ENCODE data around the gene NUP88. TPM values are rescaled to one million over a fixed set of nuclear protein-coding genes. Genes with fewer than 3 reads are reported as not detected.

Gene NUP88
- 100 to 1,000 TPM in 1 of 2 experiments, 10 to 100 TPM in 1; 83.4 to 109 TPM for total RNA-seq

DNA sequence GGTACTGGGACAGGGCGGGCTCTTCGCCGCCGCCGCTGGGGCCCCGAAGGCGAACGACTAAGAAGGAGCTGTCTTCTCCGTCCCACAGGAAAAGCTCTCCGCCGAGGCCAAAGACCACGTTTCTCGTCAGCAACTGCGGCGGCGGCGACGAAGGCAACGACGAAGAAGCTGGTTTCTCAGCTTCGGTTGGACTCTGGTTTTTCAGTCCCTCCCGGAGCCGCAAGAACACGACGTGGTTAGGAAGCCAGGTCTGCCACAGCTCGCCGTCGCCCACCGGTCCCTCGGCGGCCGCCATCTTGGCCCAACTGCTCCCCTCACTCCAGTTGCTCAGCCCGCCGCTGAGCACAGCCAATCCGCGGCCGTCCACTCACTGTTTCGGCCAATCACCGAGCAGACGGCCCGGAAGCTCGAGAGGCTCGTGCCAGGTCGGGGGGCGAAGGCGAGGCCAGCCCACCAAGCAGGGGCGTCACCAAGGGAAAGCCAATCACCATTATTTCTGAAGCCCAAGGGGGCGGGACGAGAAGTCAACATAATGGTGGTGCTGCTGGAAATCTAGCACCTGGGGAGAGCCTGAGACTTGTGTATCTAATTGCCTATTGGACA lies at the start of gene NUP88:
NUP88 (minus strand) TSS at position 307 of the 603 bp plus-strand sequence; CDS start at position 295, 12 bp downstream.
- Mint-ChIP-seq H3K27me3 (no peaks in the 10 kb centered on the region), H3K36me3 (ENCODE audit: low read depth) (peaks cover 32% of the 10 kb centered on the region), H3K4me3 (peak within 1 kb of the TSS; percentile 98), H3K27ac (peak within 1 kb of the TSS; percentile 99), H3K9me3 (no peaks in the 10 kb centered on the region), H3K4me1 (peaks cover 43% of the 10 kb centered on the region)
- peak; percentile 98 for DNase-seq
- POLR2A ChIA-PET, result interaction anchor here (0.6 to 1.0 kb wide), 3 partner anchors 13 to 29 kb away, joined by 3 read pairs; no protein-coding TSS in a partner anchor
- CTCF ChIA-PET, result interaction anchor here (0.7 to 1.7 kb wide), 3 partner anchors 17 to 65 kb away, joined by 3 to 11 read pairs (median 4); partner anchors contain the start of gene C1QBP

DNA sequence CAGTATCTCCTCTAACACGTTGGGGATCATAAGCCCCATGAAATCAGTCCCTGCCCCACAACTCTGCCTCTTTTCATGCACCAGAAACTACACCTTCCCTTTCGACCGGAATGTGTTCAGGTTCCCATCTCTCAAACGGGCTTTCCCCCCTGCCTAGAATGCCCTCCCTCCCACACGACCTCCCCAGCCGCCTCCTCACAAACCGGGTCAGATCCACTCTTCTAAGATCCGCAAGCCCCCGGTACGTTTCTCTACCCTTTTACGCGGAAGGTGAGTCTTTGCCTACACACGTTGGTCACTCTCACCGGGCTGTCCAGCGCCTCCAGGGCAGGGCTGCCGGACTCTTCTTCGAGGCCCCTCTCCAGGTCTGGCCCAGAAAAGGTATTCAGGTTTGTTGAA lies 48.6 kb upstream of the NUP88 start:
- CTCF ChIA-PET, result interaction anchor here (1.4 to 3.3 kb wide), 5 partner anchors 12 to 55 kb away, joined by 3 to 27 read pairs (median 5); partner anchors contain the start of genes C1QBP, DERL2 and MIS12
- H3K36me3 Mint-ChIP-seq (ENCODE audit: low read depth), result peaks cover 16% of the 10 kb centered on the region

DNA sequence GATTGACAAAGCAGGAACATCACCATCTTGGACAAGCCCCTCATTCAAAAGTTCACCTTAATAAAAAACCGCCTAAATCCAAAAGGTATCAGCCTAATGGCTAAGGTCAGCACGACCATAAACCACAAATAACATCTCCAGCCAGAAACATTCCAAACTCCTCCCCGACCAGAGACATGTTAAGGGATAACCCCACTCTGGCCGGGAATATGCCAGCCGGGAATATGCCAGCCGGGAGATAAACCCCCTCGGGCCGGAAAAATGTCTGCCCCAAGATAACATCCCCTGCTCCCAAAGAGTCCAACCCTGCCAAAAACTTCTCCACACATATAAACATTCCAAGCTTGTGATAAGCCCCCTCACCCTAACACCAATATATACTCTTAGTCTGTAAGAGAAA lies 48.0 kb upstream of the NUP88 start:
- DNase-seq, result no peak
- H3K27ac Mint-ChIP-seq, result no peak overlapping the region
- CTCF ChIA-PET, result interaction anchor here (1.4 to 3.3 kb wide), 4 partner anchors 13 to 55 kb away, joined by 3 to 27 read pairs (median 6); partner anchors contain the start of genes C1QBP, DERL2 and MIS12

More for the DNA sequence above, 48.6 kb upstream of the NUP88 start:
- POLR2A ChIA-PET, result interaction anchor here (1.1 kb wide), 1 partner anchor 18 kb away, joined by 4 read pairs; the partner anchor contains the start of genes DERL2 and MIS12
- peak; percentile 19 for DNase-seq
- H3K27ac Mint-ChIP-seq, result peak overlapping the region; percentile 76
- H3K4me1 Mint-ChIP-seq, result peaks cover 42% of the 10 kb centered on the region
- H3K9me3 Mint-ChIP-seq, result no peaks in the 10 kb centered on the region
- no peaks in the 10 kb centered on the region for H3K27me3 Mint-ChIP-seq
- H3K4me3 Mint-ChIP-seq, result peak overlapping the region; percentile 81

DNA sequence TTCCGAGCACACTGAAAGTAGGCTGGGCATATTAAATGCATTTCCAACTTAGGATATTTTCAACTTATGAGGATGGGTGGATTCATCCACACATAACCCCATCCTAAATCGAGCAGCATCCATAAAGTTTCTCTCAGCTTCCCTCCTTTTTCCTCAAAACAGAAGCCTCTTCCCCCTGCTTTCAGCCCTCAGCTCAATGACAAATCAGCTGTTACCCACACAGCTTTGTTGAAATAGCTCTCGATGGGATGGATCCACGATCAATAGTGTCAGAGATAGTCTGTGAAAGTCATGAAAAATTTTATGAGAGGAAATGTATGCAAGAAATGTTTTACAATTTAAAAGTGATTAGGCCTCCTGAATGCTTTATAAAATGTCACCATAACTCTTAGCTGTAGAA lies 46.8 kb upstream of the NUP88 start:
- no peaks in the 10 kb centered on the region for H3K27me3 Mint-ChIP-seq
- no peaks in the 10 kb centered on the region for H3K9me3 Mint-ChIP-seq
- peaks cover 42% of the 10 kb centered on the region for H3K4me1 Mint-ChIP-seq
- CTCF ChIA-PET, result interaction anchor here (1.6 to 3.3 kb wide), 2 partner anchors 14 to 27 kb away, joined by 3 to 27 read pairs; partner anchors contain the start of gene C1QBP
- DNase-seq, result no peak
- H3K4me3 Mint-ChIP-seq, result no peak overlapping the region
- no peak overlapping the region for H3K27ac Mint-ChIP-seq
- POLR2A ChIA-PET, result interaction anchor here (0.5 kb wide), 1 partner anchor 152 kb away, joined by 6 read pairs; no protein-coding TSS in a partner anchor
- H3K36me3 Mint-ChIP-seq (ENCODE audit: low read depth), result peaks cover 10% of the 10 kb centered on the region

More for the DNA sequence above, 48.0 kb upstream of the NUP88 start:
- H3K27me3 Mint-ChIP-seq, result no peaks in the 10 kb centered on the region
- H3K4me1 Mint-ChIP-seq, result peaks cover 42% of the 10 kb centered on the region
- H3K4me3 Mint-ChIP-seq, result peak overlapping the region; percentile 81
- H3K9me3 Mint-ChIP-seq, result no peaks in the 10 kb centered on the region
- peaks cover 15% of the 10 kb centered on the region for H3K36me3 Mint-ChIP-seq (ENCODE audit: low read depth)
- POLR2A ChIA-PET, result no interaction called here

DNA sequence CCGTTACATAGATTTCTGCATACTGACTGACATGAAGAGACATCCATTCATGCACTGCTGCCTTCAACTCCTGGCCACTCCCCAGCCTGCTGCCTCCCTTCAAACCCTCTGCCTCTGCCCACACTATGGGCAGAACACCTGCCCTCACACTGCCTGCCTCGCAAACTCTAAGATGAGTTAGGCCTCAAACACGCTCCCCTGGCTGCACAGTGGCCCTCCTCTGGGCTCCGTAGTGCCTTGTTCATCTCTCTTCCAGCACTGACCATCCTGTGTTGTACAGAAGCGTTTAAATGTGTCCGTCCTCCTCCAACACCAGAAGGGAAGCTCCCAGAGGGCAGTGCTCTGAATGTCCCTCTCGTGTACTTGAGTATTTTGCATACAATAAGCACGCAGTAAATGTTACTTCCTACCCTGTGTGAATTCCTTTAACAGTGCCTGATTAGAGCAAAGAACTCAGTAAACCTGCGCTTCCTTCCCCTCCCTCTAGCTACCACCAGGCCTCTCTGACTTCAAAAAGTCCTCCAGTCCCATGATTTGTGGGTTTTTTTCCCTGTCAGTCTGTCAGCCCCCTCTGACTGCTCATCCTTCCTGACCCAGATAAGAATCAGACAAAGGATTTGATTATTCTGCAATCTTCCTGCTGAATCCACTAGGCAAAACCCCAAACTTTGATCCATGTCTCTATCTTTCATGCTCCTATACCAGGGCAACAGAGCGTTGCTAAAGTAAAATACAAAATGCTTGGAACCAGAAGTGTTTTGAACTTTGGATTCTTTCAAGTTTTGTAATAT lies 45.5 kb upstream of the NUP88 start:
- ChIA-PET CTCF (interaction anchor here (1.8 to 2.9 kb wide), 2 partner anchors 14 to 25 kb away, joined by 7 to 15 read pairs; partner anchors contain the start of gene C1QBP), POLR2A (no interaction called here)
- Mint-ChIP-seq H3K4me1 (peaks cover 42% of the 10 kb centered on the region), H3K27me3 (no peaks in the 10 kb centered on the region), H3K27ac (peak overlapping the region; percentile 0), H3K36me3 (ENCODE audit: low read depth) (peaks cover 13% of the 10 kb centered on the region), H3K4me3 (no peak overlapping the region), H3K9me3 (no peaks in the 10 kb centered on the region)
- no peak for DNase-seq

DNA sequence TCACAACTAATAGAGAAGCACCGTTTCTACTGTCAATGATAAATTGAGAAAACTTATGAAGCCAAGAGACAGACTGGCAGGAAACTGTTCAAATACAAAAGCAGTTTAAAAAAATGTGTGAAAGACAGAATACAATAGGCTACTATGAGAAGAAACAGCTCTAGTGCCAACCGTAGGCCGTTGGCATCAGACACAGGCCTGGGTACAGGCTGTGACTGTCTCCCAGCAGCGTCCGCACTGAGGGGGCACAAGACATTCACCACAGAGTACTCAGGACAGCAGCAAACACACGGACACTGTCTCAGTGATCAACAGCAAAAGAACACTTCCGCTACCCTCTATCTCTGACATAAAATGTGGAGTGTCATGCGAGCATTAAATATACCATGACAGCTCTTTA lies 27.3 kb upstream of the NUP88 start:
- CTCF ChIA-PET, result no interaction called here
- POLR2A ChIA-PET, result no interaction called here
- Mint-ChIP-seq H3K27me3 (no peaks in the 10 kb centered on the region), H3K27ac (no peak overlapping the region), H3K36me3 (ENCODE audit: low read depth) (peaks cover 46% of the 10 kb centered on the region), H3K9me3 (no peaks in the 10 kb centered on the region), H3K4me1 (no peaks in the 10 kb centered on the region), H3K4me3 (no peak overlapping the region)
- no peak for DNase-seq

DNA sequence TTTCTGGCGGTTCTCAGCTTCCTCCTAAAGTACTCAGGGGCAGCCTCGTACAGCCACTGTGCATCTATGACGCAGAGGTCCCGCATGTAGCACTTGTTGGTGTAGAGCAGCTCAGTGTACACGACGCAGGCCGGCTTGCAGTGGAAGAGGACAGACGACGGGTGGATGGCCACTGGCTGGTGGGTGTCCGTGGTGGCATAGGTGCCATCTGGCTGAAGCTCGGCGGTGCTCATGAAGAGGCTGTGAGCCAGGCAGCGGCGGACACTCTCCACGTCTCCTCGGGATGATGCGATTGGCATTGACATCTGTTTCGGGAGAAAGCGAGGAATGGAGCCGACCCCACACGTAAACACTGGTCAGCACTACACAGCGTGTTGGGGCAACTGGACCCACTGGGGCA lies 24.7 kb upstream of the NUP88 start:
- POLR2A ChIA-PET, result interaction anchor here (0.6 kb wide), 1 partner anchor 554 kb away, joined by 5 read pairs; no protein-coding TSS in a partner anchor
- H3K9me3 Mint-ChIP-seq, result no peaks in the 10 kb centered on the region
- H3K27me3 Mint-ChIP-seq, result no peaks in the 10 kb centered on the region
- no peak for DNase-seq
- no peak overlapping the region for H3K4me3 Mint-ChIP-seq
- no peak overlapping the region for H3K27ac Mint-ChIP-seq
- H3K4me1 Mint-ChIP-seq, result peaks cover 9% of the 10 kb centered on the region
- H3K36me3 Mint-ChIP-seq (ENCODE audit: low read depth), result peaks cover 38% of the 10 kb centered on the region
- CTCF ChIA-PET, result interaction anchor here (1.0 to 1.2 kb wide), 2 partner anchors 10 kb away, joined by 3 to 4 read pairs; no protein-coding TSS in a partner anchor

DNA sequence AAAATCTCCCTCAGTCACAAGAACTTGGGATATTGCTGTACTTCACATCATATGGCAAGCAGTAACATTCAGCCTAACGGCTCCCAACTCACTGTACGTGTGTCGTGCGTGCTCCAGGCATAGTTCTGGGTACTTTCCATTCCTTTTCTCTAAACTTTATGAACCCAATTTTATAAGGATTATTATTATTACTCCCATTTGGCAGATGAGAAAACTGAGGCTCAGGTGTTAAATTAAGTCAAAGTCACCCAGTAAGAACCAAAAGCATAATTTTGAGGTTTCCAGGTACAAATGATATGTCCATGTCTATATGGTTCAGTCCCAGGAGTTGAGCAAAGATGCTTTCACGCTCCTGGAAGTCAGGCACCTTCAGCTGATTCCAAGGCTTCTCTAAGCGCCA lies 24.3 kb upstream of the NUP88 start:
- ChIA-PET CTCF (interaction anchor here (1.0 kb wide), 1 partner anchor 10 kb away, joined by 4 read pairs; no protein-coding TSS in a partner anchor), POLR2A (no interaction called here)
- H3K4me3 Mint-ChIP-seq, result no peak overlapping the region
- no peak overlapping the region for H3K27ac Mint-ChIP-seq
- no peaks in the 10 kb centered on the region for H3K9me3 Mint-ChIP-seq
- DNase-seq, result no peak
- H3K27me3 Mint-ChIP-seq, result no peaks in the 10 kb centered on the region
- peaks cover 35% of the 10 kb centered on the region for H3K36me3 Mint-ChIP-seq (ENCODE audit: low read depth)
- peaks cover 10% of the 10 kb centered on the region for H3K4me1 Mint-ChIP-seq

DNA sequence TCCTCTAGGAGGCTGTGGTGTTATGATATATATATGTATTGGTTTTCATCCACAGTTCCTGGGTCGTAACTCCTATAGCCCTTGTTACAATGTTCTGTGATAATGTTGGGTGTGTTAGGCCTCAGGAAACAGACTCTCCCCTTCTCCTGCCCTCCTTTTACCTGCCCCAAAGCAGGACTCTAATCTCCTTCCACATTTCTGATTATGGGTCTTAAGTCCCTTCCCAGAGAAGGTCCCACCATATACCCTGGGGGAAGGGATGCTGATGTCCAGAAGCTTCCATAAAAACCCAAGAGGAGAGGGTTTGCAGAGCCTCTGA lies 19.9 kb upstream of the NUP88 start:
- Mint-ChIP-seq H3K27ac (peak overlapping the region; percentile 92), H3K36me3 (ENCODE audit: low read depth) (peaks cover 41% of the 10 kb centered on the region), H3K4me3 (peak overlapping the region; percentile 82), H3K27me3 (no peaks in the 10 kb centered on the region), H3K4me1 (peaks cover 41% of the 10 kb centered on the region), H3K9me3 (no peaks in the 10 kb centered on the region)
- ChIA-PET CTCF (interaction anchor here (0.7 to 3.4 kb wide), 24 partner anchors 10 to 500 kb away, joined by 3 to 27 read pairs (median 6); partner anchors contain the start of genes DERL2, DHX33, MIS12 and NUP88), POLR2A (interaction anchor here (1.0 kb wide), 1 partner anchor 47 kb away, joined by 3 read pairs; the partner anchor contains the start of genes DERL2 and MIS12)
- DNase-seq, result no peak

DNA sequence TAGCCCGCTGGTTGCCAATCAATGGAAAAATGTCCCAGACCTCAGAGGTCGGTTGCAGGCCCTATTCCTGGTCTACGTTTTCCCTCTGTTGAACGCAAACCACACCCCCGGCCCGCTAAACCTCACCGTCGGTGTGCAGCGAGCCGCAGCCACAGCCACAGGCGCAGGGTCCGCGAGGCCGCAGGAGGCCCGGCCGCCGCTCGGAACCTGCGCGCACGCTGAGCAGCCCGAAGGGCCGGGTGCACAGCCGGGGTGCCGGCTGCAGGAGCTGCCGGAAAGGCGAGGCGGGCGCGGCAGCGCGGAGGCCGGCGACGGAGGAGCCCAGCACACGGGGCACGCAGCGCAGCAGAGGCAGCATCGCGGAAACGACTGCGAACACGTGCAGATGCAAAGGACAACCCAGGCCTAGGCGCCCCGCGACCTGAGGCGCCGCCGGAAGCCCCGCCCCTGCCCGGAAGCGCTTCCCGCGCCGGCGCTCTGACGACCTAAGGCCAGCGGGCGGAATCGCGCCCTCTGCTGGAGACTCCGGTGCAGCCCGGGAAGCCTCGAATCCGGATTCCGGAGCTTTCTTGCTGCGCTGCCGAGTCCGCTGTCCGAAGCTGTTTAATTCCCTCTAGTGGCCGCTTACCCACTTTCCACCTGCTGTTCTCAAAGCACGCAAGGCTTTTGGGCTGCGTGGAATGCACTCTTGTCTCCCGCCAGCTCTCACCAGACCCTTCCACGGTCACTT lies 19.4 kb upstream of the NUP88 start, which contains the start of gene C1QBP:
C1QBP (minus strand) TSS at position 440 of the 730 bp plus-strand sequence; CDS start at position 358, 82 bp downstream.
- Mint-ChIP-seq H3K9me3 (no peaks in the 10 kb centered on the region), H3K36me3 (ENCODE audit: low read depth) (peaks cover 41% of the 10 kb centered on the region), H3K4me3 (peak within 1 kb of the TSS; percentile 82), H3K4me1 (peaks cover 44% of the 10 kb centered on the region), H3K27ac (peak within 1 kb of the TSS; percentile 92), H3K27me3 (no peaks in the 10 kb centered on the region)
- ChIA-PET POLR2A (interaction anchor here (1.0 kb wide), 1 partner anchor 47 kb away, joined by 3 read pairs; the partner anchor contains the start of genes DERL2 and MIS12), CTCF (interaction anchor here (0.7 to 3.4 kb wide), 26 partner anchors 9 to 500 kb away, joined by 3 to 27 read pairs (median 6); partner anchors contain the start of genes DERL2, DHX33, MIS12 and NUP88)
- DNase-seq, result peak; percentile 91

DNA sequence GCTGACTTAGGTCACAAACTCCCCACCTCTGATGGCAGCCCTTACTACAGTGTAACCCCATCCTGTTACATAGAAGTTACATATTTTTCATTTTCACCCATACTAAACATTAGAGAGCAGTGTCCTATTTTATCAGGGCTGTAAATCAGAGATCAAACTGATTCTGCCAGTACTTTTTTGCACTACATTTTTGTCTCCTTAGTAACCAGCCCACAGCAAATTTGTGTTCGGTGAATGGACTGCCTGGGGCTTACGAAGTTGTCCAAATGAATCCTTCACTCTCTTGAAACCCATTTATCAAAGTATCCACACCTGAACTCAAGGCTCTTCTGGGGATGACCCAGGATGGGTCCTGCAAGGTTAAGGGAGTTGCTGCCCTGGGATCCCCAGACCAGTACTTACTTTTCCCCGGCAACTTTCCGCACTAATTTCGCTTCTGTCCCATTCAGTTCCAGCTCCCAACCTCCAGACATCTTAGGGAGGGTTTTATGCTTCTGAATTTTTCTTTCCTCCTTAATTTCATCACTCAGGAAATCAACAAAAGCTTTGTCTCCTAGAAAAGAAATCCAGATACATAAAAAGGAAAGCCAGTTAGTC lies 18.4 kb upstream of the NUP88 start:
- Mint-ChIP-seq H3K9me3 (no peaks in the 10 kb centered on the region), H3K27me3 (no peaks in the 10 kb centered on the region), H3K36me3 (ENCODE audit: low read depth) (peaks cover 44% of the 10 kb centered on the region), H3K4me3 (peak overlapping the region; percentile 82), H3K4me1 (peaks cover 45% of the 10 kb centered on the region), H3K27ac (peak overlapping the region; percentile 92)
- CTCF ChIA-PET, result interaction anchor here (1.9 to 3.3 kb wide), 4 partner anchors 8 to 30 kb away, joined by 11 to 27 read pairs (median 17); partner anchors contain the start of genes DHX33, NUP88 and RPAIN
- no peak for DNase-seq
- POLR2A ChIA-PET, result no interaction called here

Data from activated CD4-positive, alpha-beta T cell treated with anti-CD3 and anti-CD28 coated beads, Interleukin-2, amount 10 ng/mL, durations not matched to agents 7 days and 5 days (primary cell).